ENCODE data around the gene IGF2BP2. TPM values are rescaled to one million over a fixed set of nuclear protein-coding genes. Genes with fewer than 3 reads are reported as not detected.
A peak's percentile ranks its signal among the peaks of the same experiment; 100 is the strongest.

Gene IGF2BP2
- total and polyA plus RNA-seq, 2 of the 13 experiments (the other 11 are each of a cell fraction or from before 2014, with no cell fraction given): 6.5 to 46.0 TPM

- FAIRE-seq: no peak
- intact Hi-C loops (cut with micrococcal nuclease; ENCODE audit: unreplicated experiment): no loop called here
- Histone ChIP-seq H3K36me3 (replicated peaks in 1 of 2; ENCODE audit: control insufficient read depth in 1 of 2, insufficient read depth in 2 of 2, low read length in 2 of 2) (peaks cover 13 to 26% of the 10 kb centered on the region in 2 experiments), H3K9me3 (ENCODE audit: low read length) (no peaks in the 10 kb centered on the region), H3K4me1 (ENCODE audit: insufficient read depth, low read length) (peaks cover 61% of the 10 kb centered on the region), H4K20me1 (ENCODE audit: insufficient read depth, low read length) (peaks cover 89% of the 10 kb centered on the region), H3K27me3 (ENCODE audit: control insufficient read depth in 1 of 2, insufficient read depth in 2 of 2, low read length in 2 of 2) (no peaks in the 10 kb centered on the region), H2AFZ (ENCODE audit: low read length) (no peak overlapping the region), H3K79me2 (ENCODE audit: insufficient read depth, low read length) (peaks cover 91% of the 10 kb centered on the region), H3K4me2 (ENCODE audit: low read depth, low read length) (no peak overlapping the region), H3K27ac (ENCODE audit: extremely low read length, insufficient read depth, low read length) (no peak overlapping the region), H3K9ac (ENCODE audit: insufficient read depth, low read depth, low read length) (no peak overlapping the region), H3K4me3 (replicated peaks in 1 of 3; ENCODE audit: insufficient read depth in 1 of 3, low read depth in 2 of 3, low read length in 3 of 3) (no peak overlapping the region)
- POLR2A ChIA-PET: interaction anchor here (0.9 kb wide), 1 partner anchor 9 kb away, joined by 3 read pairs; no protein-coding TSS in a partner anchor
- peak; percentile 10 for ATAC-seq
- in situ Hi-C loops (cut with HindIII; ENCODE audit: extremely low pct_ligation_motif_present, low pct_unique_long_range_greater_than_20kb): no loop called here
- WGBS (ENCODE audit: low lambda C conversion rate): 83% methylated on average over 2 of the region's 3 CpGs
- no TSS peak for BruUV-seq (replicated peaks)
- CTCF ChIA-PET (ENCODE audit: low intra/inter-chr PET ratio, low total read pairs): no interaction called here
- DNase-seq (ENCODE audit: low spot score): no peak
- TF ChIP-seq ZSCAN20 (CRISPR knock-in tag; IDR thresholded peaks at IDR 0.05; ENCODE audit: borderline replicate concordance) (no peak), HCFC1 (IDR thresholded peaks at IDR 0.05; ENCODE audit: low read depth, low read length) (no peak), ZNF33B (CRISPR knock-in tag; IDR thresholded peaks at IDR 0.05) (no peak), ZBTB25 (CRISPR knock-in tag; IDR thresholded peaks at IDR 0.05) (no peak), NR3C1 (CRISPR knock-in tag; IDR thresholded peaks at IDR 0.05) (no peak), JUNB (CRISPR knock-in tag; IDR thresholded peaks at IDR 0.05; ENCODE audit: borderline replicate concordance) (no peak), ZNF574 (CRISPR knock-in tag; IDR thresholded peaks at IDR 0.05) (no peak), ZNF879 (CRISPR knock-in tag; IDR thresholded peaks at IDR 0.05) (no peak), TOPORS (CRISPR knock-in tag; IDR thresholded peaks at IDR 0.05) (no peak), ZNF496 (CRISPR knock-in tag; IDR thresholded peaks at IDR 0.05; ENCODE audit: insufficient replicate concordance) (no peak), ZNF407 (CRISPR knock-in tag; IDR thresholded peaks at IDR 0.05; ENCODE audit: not compliant biosample characterization) (no peak), RELA (CRISPR knock-in tag; IDR thresholded peaks at IDR 0.05) (no peak)
Observed at GRCh38 chr3:185754920-185755319, 69.9 kb downstream of the IGF2BP2 start.
